K562 (cell line): ENCODE results near the gene MDH2. TPM values are rescaled to one million over a fixed set of nuclear protein-coding genes. Genes with fewer than 3 reads are reported as not detected.
A peak's percentile ranks its signal among the peaks of the same experiment; 100 is the strongest.

Experiments used
- ARID1B ChIP-seq: fragments of 450-650 bp; IDR thresholded peaks from 2 replicates; pipeline ENCODE4 v1.6.1; 2016; ENCODE audit warnings: antibody characterized with exemption, mild to moderate bottlenecking, inconsistent platforms
- BRD4 ChIP-seq: fragments of 200-600 bp; sonication (generic); IDR thresholded peaks from 2 replicates; pipeline ENCODE4 v1.6.1; 2017; ENCODE audit warnings: inconsistent platforms
- BRD9 ChIP-seq: fragments of 450-650 bp; IDR thresholded peaks from 2 replicates; pipeline ENCODE4 v1.6.1; 2018; ENCODE audit warnings: low read depth; ENCODE audit not compliant: partially characterized antibody
- CREM ChIP-seq: IDR thresholded peaks from 2 replicates; pipeline ENCODE4 v1.6.1; 2014; ENCODE audit warnings: antibody characterized with exemption, low read depth
- EHMT2 ChIP-seq: fragments of 450-650 bp; IDR thresholded peaks from 2 replicates; pipeline ENCODE4 v1.6.1; 2018; ENCODE audit warnings: antibody characterized with exemption
- GATA2 ChIP-seq: sonication (generic); formaldehyde crosslinking; IDR thresholded peaks from 2 replicates; pipeline ENCODE4 v1.4.0; 2020; ENCODE audit warnings: mild to moderate bottlenecking, missing genetic modification reagents
- MYBL2 ChIP-seq, 2 experiments: fragments of 450-650 bp in 1 of 2; sonication (generic) in 1 of 2; formaldehyde crosslinking in 1 of 2; IDR thresholded peaks; 2 replicates each; pipeline versions ENCODE4 v1.6.1 to v1.8.1; 2017 to 2022; ENCODE audit warnings: borderline replicate concordance in 1 of 2, inconsistent platforms in 1 of 2, low read depth in 1 of 2, mild to moderate bottlenecking in 1 of 2, missing genetic modification reagents in 1 of 2, moderate library complexity in 1 of 2
- NFE2 ChIP-seq: IDR thresholded peaks from 2 replicates; pipeline ENCODE4 v1.6.1; 2014; ENCODE audit warnings: antibody characterized with exemption, low read depth
- NKRF ChIP-seq: fragments of 450-650 bp; IDR thresholded peaks from 2 replicates; pipeline ENCODE4 v1.6.1; 2016; ENCODE audit warnings: borderline replicate concordance
- POLR2AphosphoS2 ChIP-seq: IDR thresholded peaks from 2 replicates; pipeline ENCODE4 v1.6.1; 2012; ENCODE audit warnings: low read length, improper control_type of control experiment
- POLR2B ChIP-seq: fragments of 450-650 bp; IDR thresholded peaks from 2 replicates; pipeline ENCODE4 v1.6.1; 2018; ENCODE audit warnings: low read depth; ENCODE audit not compliant: partially characterized antibody
- PRMT5 ChIP-seq: sonication (generic); formaldehyde crosslinking; IDR thresholded peaks from 2 replicates; pipeline ENCODE4 v1.5.0; 2020; ENCODE audit warnings: missing genetic modification reagents
- SIN3B ChIP-seq: fragments of 450-650 bp; IDR thresholded peaks from 2 replicates; pipeline ENCODE4 v1.6.1; 2017; ENCODE audit warnings: low read depth, mild to moderate bottlenecking, moderate library complexity
- SMARCC2 ChIP-seq: fragments of 450-650 bp; IDR thresholded peaks from 2 replicates; pipeline ENCODE4 v1.6.1; 2017; ENCODE audit warnings: antibody characterized with exemption, moderate library complexity, mild to moderate bottlenecking, low read depth
- STAG1 ChIP-seq: sonication (generic); formaldehyde crosslinking; IDR thresholded peaks from 2 replicates; pipeline ENCODE4 v1.5.0; 2020; ENCODE audit warnings: missing genetic modification reagents, borderline replicate concordance
- STAT6 ChIP-seq: sonication (generic); formaldehyde crosslinking; IDR thresholded peaks from 2 replicates; pipeline ENCODE4 v1.8.1; 2023; ENCODE audit warnings: mild to moderate bottlenecking, missing genetic modification reagents
- ZBTB1 ChIP-seq: sonication (generic); formaldehyde crosslinking; IDR thresholded peaks from 2 replicates; pipeline ENCODE4 v1.8.1; 2023; ENCODE audit warnings: missing genetic modification reagents, low read depth, mild to moderate bottlenecking, borderline replicate concordance
- ZBTB5 ChIP-seq: fragments of 450-650 bp; IDR thresholded peaks from 2 replicates; pipeline ENCODE4 v1.6.1; 2017; ENCODE audit warnings: antibody characterized with exemption
- ZNF12 ChIP-seq: sonication (generic); formaldehyde crosslinking; IDR thresholded peaks from 2 replicates; pipeline ENCODE4 v1.4.0; 2020; ENCODE audit warnings: mild to moderate bottlenecking, missing genetic modification reagents
- ZNF232 ChIP-seq: sonication (generic); formaldehyde crosslinking; IDR thresholded peaks from 2 replicates; pipeline ENCODE4 v1.8.0; 2022; ENCODE audit warnings: mild to moderate bottlenecking, missing genetic modification reagents
- ZNF75A ChIP-seq: fragments of 450-650 bp; formaldehyde crosslinking; IDR thresholded peaks from 2 replicates; pipeline ENCODE4 v1.4.0; 2020; ENCODE audit warnings: mild to moderate bottlenecking
- ZNF77 ChIP-seq: fragments of 250-450 bp; sonication (Bioruptor Pico); IDR thresholded peaks from 2 replicates; pipeline ENCODE4 v1.5.0; 2020
- polyA plus RNA-seq, 8 experiments: library from polyadenylated mRNA; depleted of rRNA in 4 of 8; stranded (reverse) in 5 of 8; unstranded in 3 of 8; fragments of >200 nt; fragmentation: Nextera tagmentation in 2 of 8; fragmentation: Illumina TruSeq in 1 of 8; extraction: Ambion mirVana in 2 of 8; extraction: Trizol in 1 of 8; gene quantifications; 2 replicates each; pipeline versions ENCODE4 v1.2.1 to v1.2.3, GENCODE V29; 2011 to 2014; ENCODE audit warnings: inconsistent platforms in 1 of 8, missing spikeins in 1 of 8
- total RNA-seq, 7 experiments: library from RNA; depleted of rRNA in 6 of 7; stranded (reverse); fragments of >200 nt in 6 of 7; fragmentation: Illumina TruSeq in 2 of 7; extraction: Trizol in 2 of 7; gene quantifications; 2 replicates each; pipeline versions ENCODE4 v1.2.1 to v1.2.3, GENCODE V29; 2011 to 2021; ENCODE audit warnings: low replicate concordance in 1 of 7

MDH2 gene
- total and polyA plus RNA-seq, 9 of the 15 experiments (the other 6 are each of a cell fraction or from before 2014, with no cell fraction given) = 106 to 701 (median 242) TPM

GRCh38 chr7:76047811-76048667, at the start of gene MDH2, which contains the start of gene STYXL1 (continued):
- TF ChIP-seq ZBTB5 (no peak), STAG1 (CRISPR knock-in tag) (peak; percentile 34; the same call in 1 of the 2 replicates), NKRF (peak; percentile 98), ARID1B (peak; percentile 26; the same call in 1 of the 2 replicates), BRD9 (peak; percentile 11), EHMT2 (no peak), PRMT5 (CRISPR knock-in tag) (peak; percentile 73; the same call in 1 of the 2 replicates), ZNF75A (no peak), SIN3B (peak; percentile 90), NFE2 (0 out of 2 replicates have a peak, but pooled peaks have one; percentile 1), SMARCC2 (no peak), BRD4 (peak; percentile 88; the same call in 1 of the 2 replicates), CREM (peak; percentile 87), ZNF232 (CRISPR knock-in tag) (peak; percentile 85), POLR2B (peak; percentile 90), ZBTB1 (CRISPR knock-in tag) (peak; percentile 73; the same call in 1 of the 2 replicates), MYBL2 (IDR thresholded peaks at IDR 0.05; ENCODE audit: low read depth) (no peak), MYBL2 (CRISPR knock-in tag; IDR thresholded peaks at IDR 0.05; ENCODE audit: borderline replicate concordance) (no peak; the same call in 1 of the 2 replicates), GATA2 (CRISPR knock-in tag) (no peak; the same call in 1 of the 2 replicates), STAT6 (no peak; the same call in none of the 2 replicates), ZNF12 (CRISPR knock-in tag) (no peak; the same call in 1 of the 2 replicates), ZNF77 (CRISPR knock-in tag) (no peak), POLR2AphosphoS2 (no peak; the same call in 1 of the 2 replicates)
